CD4-positive, alpha-beta T cell treated with Interleukin-17A for 4 hours (primary cell): Measurements from ENCODE around the gene SHLD1.

Source experiments
- DNase-seq: peaks from one replicate; pipeline ENCODE4 v3.0.0-alpha.2; 2020; ENCODE audit warnings: mixed read lengths

SHLD1 gene

DNA sequence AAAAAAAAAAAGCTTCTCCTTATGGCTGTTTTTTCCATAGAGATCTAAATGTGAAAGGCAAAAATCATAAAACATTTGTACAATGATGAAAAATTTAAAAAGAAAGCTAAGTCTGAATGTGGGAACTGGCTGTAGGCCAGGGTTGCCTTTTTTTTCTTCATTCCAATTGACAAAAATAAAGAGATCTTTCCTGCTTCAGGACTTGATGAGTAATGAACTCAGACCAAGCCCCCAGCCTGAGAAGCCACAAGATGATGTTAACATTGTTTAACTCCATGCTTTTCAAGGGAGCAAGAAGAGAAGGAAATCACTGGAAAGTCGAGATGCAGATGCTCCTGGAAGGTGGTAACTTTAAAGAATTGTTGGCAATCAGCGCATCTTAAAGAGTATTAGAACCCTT lies 158.8 kb downstream of the SHLD1 start:
- no peak for DNase-seq

DNA sequence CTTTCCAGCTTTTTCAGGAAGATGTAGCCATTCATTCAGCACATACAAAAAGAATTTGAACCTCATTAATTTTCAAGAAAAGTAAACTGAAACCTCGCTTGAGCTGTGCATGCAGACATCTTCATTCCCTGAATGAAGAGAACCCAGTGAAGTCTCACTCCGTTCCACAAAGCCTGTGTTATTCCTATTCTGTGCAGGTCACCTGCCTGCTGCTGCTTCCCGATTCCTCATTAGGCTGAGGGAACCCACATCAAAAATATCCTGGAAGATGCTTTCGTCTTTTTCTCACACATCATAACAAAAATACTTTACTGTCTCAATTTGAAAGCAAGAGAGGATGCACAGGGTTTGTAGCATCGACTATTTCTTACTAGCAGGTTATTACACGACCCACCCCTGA lies 160.0 kb downstream of the SHLD1 start:
- DNase-seq = no peak

DNA sequence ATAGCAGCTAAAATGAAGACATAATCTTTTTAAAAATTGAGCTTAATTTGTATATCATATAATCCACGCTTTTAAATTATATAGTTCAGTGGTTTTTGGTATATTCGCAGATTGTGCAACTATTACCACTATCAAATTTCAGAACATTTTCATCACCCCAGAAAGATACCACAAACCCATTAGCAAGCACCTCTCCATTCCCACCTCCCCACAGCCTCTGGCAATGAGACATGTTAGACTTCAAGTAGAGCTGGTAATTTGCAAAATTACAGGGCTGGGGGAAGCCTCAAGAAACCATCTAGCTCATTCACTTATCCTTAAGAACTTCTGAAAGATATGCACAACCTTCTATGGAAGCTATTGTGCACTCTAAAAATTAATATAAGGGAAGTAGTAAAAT lies 163.0 kb downstream of the SHLD1 start:
- DNase-seq = no peak
